H1 (cell line): ENCODE measurements around the gene TCEANC2. TPM values are rescaled to one million over a fixed set of nuclear protein-coding genes. Genes with fewer than 3 reads are reported as not detected.

Experiments used
- CBX8 ChIP-seq: fragments of 300-800, 300-1000 bp; sonication (generic); IDR thresholded peaks from 2 replicates; pipeline ENCODE4 v1.7.1; 2016; ENCODE audit warnings: low read depth, low read length, borderline replicate concordance
- HDAC2 ChIP-seq, 2 experiments: fragments of 300-600 bp in 1 of 2; sonication (generic) in 1 of 2; IDR thresholded peaks; 2 replicates each; pipeline ENCODE4 v1.6.1; 2011 to 2012; ENCODE audit warnings: low read depth in 2 of 2, low read length in 2 of 2, mild to moderate bottlenecking in 2 of 2, moderate library complexity in 2 of 2, borderline replicate concordance in 1 of 2, inconsistent platforms in 1 of 2
- JUND ChIP-seq: IDR thresholded peaks from 2 replicates; pipeline ENCODE4 v1.6.1; 2011; ENCODE audit warnings: mild to moderate bottlenecking, improper control_type of control experiment, low read length
- KDM5A ChIP-seq: fragments of 200-600 bp; IDR thresholded peaks from 2 replicates; pipeline ENCODE4 v1.7.1; 2012; ENCODE audit warnings: mild to moderate bottlenecking, low read length, inconsistent platforms, mixed read lengths
- SIRT6 ChIP-seq: IDR thresholded peaks from one replicate; pipeline ENCODE4 v1.7.1; 2012; ENCODE audit warnings: low read length, inconsistent platforms
- polyA plus RNA-seq, 7 experiments: library from polyadenylated mRNA; depleted of rRNA in 3 of 7; stranded (reverse) in 5 of 7; unstranded in 2 of 7; fragments of >200 nt in 5 of 7; fragments of 200-250 nt in 2 of 7; gene quantifications; 1 replicate in 5 of 7; 2 replicates in 1 of 7; 4 replicates in 1 of 7; pipeline versions ENCODE4 v1.2.1 to v1.2.3, GENCODE V29; 2011 to 2013; ENCODE audit warnings: missing spikeins in 2 of 7, mixed read lengths in 2 of 7
- total RNA-seq: library from RNA; stranded (reverse); fragmentation: NEBNext Ultra II Directional; extraction: Animal tissue kit (Norgen Biotek cat#: 25700); gene quantifications from 2 replicates; pipeline ENCODE4 v1.2.1, GENCODE V29; 2021

TCEANC2 gene
- total and polyA plus RNA-seq, 2 of the 8 experiments (the other 6 are each of a cell fraction or from before 2014, with no cell fraction given), result 4.2 to 8.2 TPM

DNA sequence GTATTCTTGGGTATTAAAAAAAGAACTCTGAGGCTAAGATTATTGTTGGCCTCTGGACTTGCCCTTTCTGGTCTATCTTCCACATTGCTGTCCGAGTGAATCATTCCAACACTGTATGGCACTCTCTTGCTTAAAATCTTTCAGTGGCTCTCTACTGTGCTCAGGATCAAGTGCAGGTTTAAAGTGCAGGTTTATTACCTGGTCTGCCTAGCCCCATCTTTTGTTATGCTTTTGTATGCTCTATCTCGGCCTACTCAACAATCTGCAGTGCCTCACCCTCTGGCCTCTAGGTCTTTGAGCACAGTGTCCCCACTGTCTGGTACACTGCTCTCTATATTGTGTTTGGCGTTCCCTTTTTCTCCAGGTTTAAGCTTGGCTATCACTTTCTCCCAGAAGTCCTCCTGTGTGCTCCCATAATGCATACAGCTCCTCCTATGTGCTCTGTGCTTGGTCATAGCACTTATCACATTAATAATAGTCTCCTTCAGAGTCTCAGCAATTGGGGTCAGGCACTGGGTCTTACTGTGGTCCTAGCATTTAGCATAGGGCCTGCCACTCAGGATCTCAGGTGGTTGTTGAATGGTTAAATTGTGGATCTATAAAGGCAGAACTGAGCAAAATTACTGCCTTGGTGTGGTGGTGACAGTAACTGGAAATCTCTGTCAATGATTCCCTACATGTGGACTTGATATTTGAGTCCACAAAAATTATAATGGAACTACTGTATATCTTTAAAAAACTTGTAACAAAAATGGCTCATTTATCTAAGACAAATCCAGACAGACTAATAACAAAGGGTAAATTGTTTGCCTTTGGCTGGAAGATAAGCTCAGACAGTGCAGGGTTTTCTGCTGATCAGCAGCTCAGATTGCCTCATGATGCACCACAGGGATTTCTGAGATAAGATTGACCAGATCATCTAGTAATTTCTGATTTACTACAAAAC lies 24.8 kb upstream of the TCEANC2 start (continued):
- TF ChIP-seq KDM5A (no peak), JUND (no peak), CBX8 (no peak), HDAC2 (IDR thresholded peaks at IDR 0.05; ENCODE audit: borderline replicate concordance in 1 of 2, low read depth in 2 of 2, low read length in 2 of 2) (no peak), SIRT6 (no peak)
